H1 (cell line): ENCODE data around the gene CDH22. TPM values are rescaled to one million over a fixed set of nuclear protein-coding genes. Genes with fewer than 3 reads are reported as not detected.

ENCODE experiments used
- CTCF ChIA-PET: fragments of 300-600 bp; sonication (Branson Sonifier 250); formaldehyde crosslinking; loops from one replicate; lab custom pipeline; 2021; ENCODE audit not compliant: partially characterized antibody; lab: Charles Lee
- POLR2A ChIA-PET: fragments of 300-600 bp; sonication (Branson Sonifier 250); formaldehyde crosslinking; loops from one replicate; lab custom pipeline; 2021; ENCODE audit warnings: inconsistent platforms; ENCODE audit not compliant: partially characterized antibody; lab: Charles Lee
- DNase-seq, 2 experiments: peaks; one replicate each; pipeline versions ENCODE4 v3.0.0 to v3.0.0-alpha.2; 2010 to 2022; ENCODE audit warnings: low spot score in 2 of 2, low read depth in 1 of 2, mixed read lengths in 1 of 2
- FAIRE-seq: peaks from 2 replicates; lab custom pipeline; 2011; peaks lifted over from hg19 to GRCh38; lab: Jason Lieb, UNC
- H2AFZ ChIP-seq: 2 replicates; pipeline ENCODE4 v1.8.1; 2012; ENCODE audit warnings: low read length, inconsistent platforms
- H2AK5ac ChIP-seq: 2 replicates; pipeline ENCODE4 v1.6.1; 2013; ENCODE audit warnings: low read depth, low read length
- H2BK120ac ChIP-seq: replicated peaks from 2 replicates; pipeline ENCODE3; 2013; ENCODE audit warnings: low read depth, low read length, inconsistent platforms
- H2BK12ac ChIP-seq: 2 replicates; pipeline ENCODE4 v1.6.1; 2013; ENCODE audit warnings: low read depth, low read length
- H2BK15ac ChIP-seq: 2 replicates; pipeline ENCODE4 v1.6.1; 2013; ENCODE audit warnings: low read length
- H2BK20ac ChIP-seq: 2 replicates; pipeline ENCODE4 v1.6.1; 2013; ENCODE audit warnings: low read length
- H2BK5ac ChIP-seq: 2 replicates; pipeline ENCODE4 v1.6.1; 2013; ENCODE audit warnings: low read depth, low read length
- H3K14ac ChIP-seq: 2 replicates; pipeline ENCODE4 v1.6.1; 2013; ENCODE audit warnings: inconsistent platforms; ENCODE audit not compliant: insufficient read length
- H3K18ac ChIP-seq: 2 replicates; pipeline ENCODE4 v1.6.1; 2013; ENCODE audit warnings: low read length; ENCODE audit errors: extremely low read depth
- H3K23ac ChIP-seq: 2 replicates; pipeline ENCODE4 v1.6.1; 2013; ENCODE audit warnings: inconsistent platforms; ENCODE audit not compliant: insufficient read length
- H3K23me2 ChIP-seq: 2 replicates; pipeline ENCODE4 v1.6.1; 2013; ENCODE audit warnings: low read depth, low read length
- H3K27ac ChIP-seq: 2 replicates; pipeline ENCODE4 v1.6.1; 2011; ENCODE audit warnings: low read depth, low read length, inconsistent platforms
- H3K27me3 ChIP-seq, 4 experiments: replicated peaks in 1 of 4; 1 replicate in 1 of 4; 2 replicates in 3 of 4; pipeline versions ENCODE4 v1.6.1 to v1.8.1; 2011 to 2013; ENCODE audit warnings: low read length in 3 of 4, mild to moderate bottlenecking in 3 of 4, inconsistent platforms in 2 of 4, mixed read lengths in 2 of 4, moderate library complexity in 1 of 4; ENCODE audit not compliant: control insufficient read depth in 3 of 4, insufficient read depth in 3 of 4; ENCODE audit errors: extremely low read depth in 1 of 4
- H3K36me3 ChIP-seq, 4 experiments: 2 replicates each; pipeline versions ENCODE4 v1.6.1 to v1.8.1; 2011 to 2013; ENCODE audit warnings: mild to moderate bottlenecking in 4 of 4, low read length in 3 of 4, moderate library complexity in 2 of 4, control low read depth in 1 of 4, inconsistent platforms in 1 of 4; ENCODE audit not compliant: insufficient read depth in 4 of 4, control insufficient read depth in 2 of 4
- H3K4ac ChIP-seq: replicated peaks from 2 replicates; pipeline ENCODE3; 2013; ENCODE audit warnings: low read length, low read depth, mixed read lengths, inconsistent platforms; ENCODE audit not compliant: insufficient read length
- H3K4me1 ChIP-seq, 4 experiments: replicated peaks in 1 of 4; 1 replicate in 1 of 4; 2 replicates in 3 of 4; pipeline versions ENCODE4 v1.6.1 to v1.8.1; 2011 to 2013; ENCODE audit warnings: low read length in 3 of 4, inconsistent platforms in 2 of 4, mixed read lengths in 1 of 4; ENCODE audit not compliant: insufficient read depth in 4 of 4, control insufficient read depth in 3 of 4
- H3K4me2 ChIP-seq, 2 experiments: 2 replicates each; pipeline versions ENCODE4 v1.6.1 to v1.8.1; 2011 to 2013; ENCODE audit warnings: low read depth in 2 of 2, low read length in 2 of 2, control low read depth in 1 of 2, inconsistent platforms in 1 of 2, mild to moderate bottlenecking in 1 of 2; ENCODE audit not compliant: insufficient read depth in 1 of 2
- H3K4me3 ChIP-seq, 4 experiments: fragments of 200-600, 300-600 bp in 1 of 4; sonication (generic), shearing (Covaris generic), sonication (Bioruptor Twin) in 1 of 4; 2 replicates each; pipeline versions ENCODE4 v1.5.1 to v1.8.1; 2011 to 2016; ENCODE audit warnings: low read length in 4 of 4, low read depth in 3 of 4, control low read depth in 2 of 4, inconsistent platforms in 2 of 4, mild to moderate bottlenecking in 2 of 4, mixed read lengths in 1 of 4, moderate library complexity in 1 of 4; ENCODE audit not compliant: insufficient read depth in 2 of 4; ENCODE audit errors: extremely low read depth in 1 of 4
- H3K56ac ChIP-seq: replicated peaks from 2 replicates; pipeline ENCODE3; 2013; ENCODE audit warnings: low read depth, mild to moderate bottlenecking, mixed read lengths, low read length, inconsistent platforms; ENCODE audit not compliant: insufficient read length
- H3K79me1 ChIP-seq: 2 replicates; pipeline ENCODE4 v1.6.1; 2013; ENCODE audit warnings: low read depth, low read length, control low read depth
- H3K79me2 ChIP-seq, 2 experiments: 2 replicates each; pipeline versions ENCODE4 v1.6.1 to v1.8.1; 2012 to 2013; ENCODE audit warnings: low read length in 2 of 2, mild to moderate bottlenecking in 2 of 2, inconsistent platforms in 1 of 2; ENCODE audit not compliant: insufficient read depth in 2 of 2, control insufficient read depth in 1 of 2
- H3K9ac ChIP-seq, 4 experiments: replicated peaks in 1 of 4; 1 replicate in 1 of 4; 2 replicates in 3 of 4; pipeline versions ENCODE4 v1.6.1 to v1.8.1; 2011 to 2013; ENCODE audit warnings: low read depth in 3 of 4, low read length in 3 of 4, control low read depth in 2 of 4, mild to moderate bottlenecking in 2 of 4, moderate library complexity in 2 of 4, inconsistent platforms in 1 of 4; ENCODE audit errors: extremely low read depth in 1 of 4
- H3K9me3 ChIP-seq, 2 experiments: 2 replicates each; pipeline versions ENCODE4 v1.6.1 to v1.8.1; 2012 to 2013; ENCODE audit warnings: mild to moderate bottlenecking in 2 of 2, moderate library complexity in 2 of 2, control low read depth in 1 of 2, inconsistent platforms in 1 of 2, low read depth in 1 of 2, low read length in 1 of 2, mixed read lengths in 1 of 2; ENCODE audit not compliant: insufficient read depth in 2 of 2
- H4K20me1 ChIP-seq, 2 experiments: replicated peaks in 1 of 2; 2 replicates each; pipeline versions ENCODE3 to v1.8.1; 2011 to 2013; ENCODE audit warnings: inconsistent platforms in 2 of 2, low read length in 2 of 2, mild to moderate bottlenecking in 1 of 2; ENCODE audit not compliant: insufficient read depth in 2 of 2, control insufficient read depth in 1 of 2
- H4K5ac ChIP-seq: 2 replicates; pipeline ENCODE4 v1.6.1; 2013; ENCODE audit warnings: low read length, low read depth, mixed read lengths, inconsistent platforms; ENCODE audit not compliant: insufficient read length
- H4K8ac ChIP-seq: 2 replicates; pipeline ENCODE4 v1.8.0; 2013; ENCODE audit warnings: mild to moderate bottlenecking, moderate library complexity, low read length, inconsistent platforms; ENCODE audit not compliant: insufficient read depth; ENCODE audit errors: extremely low read depth
- H4K91ac ChIP-seq: replicated peaks from 2 replicates; pipeline ENCODE3; 2013; ENCODE audit warnings: low read length, mixed read lengths, inconsistent platforms; ENCODE audit not compliant: insufficient read length
- BCL11A ChIP-seq, 2 experiments: IDR thresholded peaks; one replicate each; pipeline ENCODE4 v1.6.1; 2011; ENCODE audit warnings: low read depth in 2 of 2, low read length in 2 of 2, mild to moderate bottlenecking in 2 of 2
- CREB1 ChIP-seq: IDR thresholded peaks from 2 replicates; pipeline ENCODE4 v1.6.1; 2012; ENCODE audit warnings: inconsistent platforms
- KDM4A ChIP-seq: IDR thresholded peaks from one replicate; pipeline ENCODE4 v1.7.1; 2012; ENCODE audit warnings: low read depth, mild to moderate bottlenecking, moderate library complexity, low read length, inconsistent platforms; ENCODE audit not compliant: severe bottlenecking
- RAD21 ChIP-seq, 2 experiments: IDR thresholded peaks in 1 of 2; conservative IDR thresholded peaks in 1 of 2; 2 replicates each; pipeline ENCODE4 v1.6.1; 2011; ENCODE audit warnings: low read depth in 2 of 2, low read length in 2 of 2, improper control_type of control experiment in 1 of 2, inconsistent platforms in 1 of 2, mild to moderate bottlenecking in 1 of 2, moderate library complexity in 1 of 2
- RBBP5 ChIP-seq: IDR thresholded peaks from 2 replicates; pipeline ENCODE4 v1.7.1; 2012; ENCODE audit warnings: low read depth, mild to moderate bottlenecking, inconsistent platforms, low read length, moderate library complexity, borderline replicate concordance
- RNF2 ChIP-seq: fragments of 200-900, 300-1000 bp; sonication (generic); IDR thresholded peaks from 2 replicates; pipeline ENCODE4 v1.7.1; 2016; ENCODE audit warnings: borderline replicate concordance, low read depth, mild to moderate bottlenecking, antibody characterized with exemption, low read length; ENCODE audit not compliant: poor library complexity, severe bottlenecking; ENCODE audit errors: missing control alignments
- RXRA ChIP-seq: IDR thresholded peaks from 2 replicates; pipeline ENCODE4 v1.6.1; 2011; ENCODE audit warnings: low read depth, mild to moderate bottlenecking, low read length, moderate library complexity; ENCODE audit not compliant: insufficient read depth
- SAP30 ChIP-seq: fragments of 300-600 bp; sonication (generic); IDR thresholded peaks from 2 replicates; pipeline ENCODE4 v1.7.1; 2012; ENCODE audit warnings: low read length, moderate library complexity, mild to moderate bottlenecking, inconsistent platforms; ENCODE audit not compliant: insufficient read depth, insufficient replicate concordance
- SP1 ChIP-seq: IDR thresholded peaks from 2 replicates; pipeline ENCODE4 v1.6.1; 2011; ENCODE audit warnings: low read depth, low read length
- SP2 ChIP-seq: IDR thresholded peaks from 2 replicates; pipeline ENCODE4 v1.6.1; 2012; ENCODE audit warnings: mild to moderate bottlenecking, low read length, inconsistent platforms
- ZNF274 ChIP-seq: IDR thresholded peaks from 2 replicates; pipeline ENCODE4 v1.7.0; 2012; ENCODE audit warnings: low read length, borderline replicate concordance; ENCODE audit errors: extremely low read depth
- WGBS, 2 experiments: shearing (Covaris generic) in 1 of 2; methylation state at CpG; one replicate each; pipeline versions ENCODE4 v1.1.6 to v1.1.7; 2013 to 2015; ENCODE audit warnings: low lambda C conversion rate in 2 of 2, mixed read lengths in 2 of 2, inconsistent platforms in 1 of 2, low coverage in 1 of 2, missing lambda C conversion rate in 1 of 2; ENCODE audit not compliant: insufficient replicate concordance in 2 of 2, insufficient coverage in 1 of 2, insufficient read length in 1 of 2; ENCODE audit errors: extremely low coverage in 1 of 2, missing lambda C conversion rate in 1 of 2; 5-methylcytosine and 5-hydroxymethylcytosine counted together
- polyA plus RNA-seq, 7 experiments: library from polyadenylated mRNA; depleted of rRNA in 3 of 7; stranded (reverse) in 5 of 7; unstranded in 2 of 7; fragments of >200 nt in 5 of 7; fragments of 200-250 nt in 2 of 7; gene quantifications; 1 replicate in 5 of 7; 2 replicates in 1 of 7; 4 replicates in 1 of 7; pipeline versions ENCODE4 v1.2.1 to v1.2.3, GENCODE V29; 2011 to 2013; ENCODE audit warnings: missing spikeins in 2 of 7, mixed read lengths in 2 of 7
- total RNA-seq: library from RNA; stranded (reverse); fragmentation: NEBNext Ultra II Directional; extraction: Animal tissue kit (Norgen Biotek cat#: 25700); gene quantifications from 2 replicates; pipeline ENCODE4 v1.2.1, GENCODE V29; 2021

The CDH22 gene
- total and polyA plus RNA-seq, 2 of the 8 experiments (the other 6 are each of a cell fraction or from before 2014, with no cell fraction given): 0.35 to 0.39 TPM

DNA sequence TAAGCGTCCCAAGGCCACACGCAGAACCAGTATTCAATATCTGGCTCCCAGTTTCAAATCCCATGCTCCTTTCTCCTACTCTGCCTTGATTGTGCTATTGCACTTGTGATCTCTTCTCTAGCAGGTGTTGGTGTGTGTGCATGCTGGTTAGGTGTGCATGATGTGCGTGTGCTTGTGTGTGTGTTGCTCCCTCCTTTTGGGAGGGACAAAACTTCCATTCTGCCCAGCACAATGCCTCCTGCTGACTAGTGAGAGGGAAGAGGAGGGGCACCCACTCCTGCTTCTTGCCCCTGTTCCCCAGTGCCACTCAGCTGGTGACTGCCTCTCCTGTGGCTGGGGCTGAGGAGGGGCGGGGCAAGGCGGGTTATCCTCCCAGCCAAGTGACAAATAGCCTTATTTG is 170.5 kb downstream of the CDH22 start:
- Histone ChIP-seq H3K9ac (no peak overlapping the region), H2AFZ (no peak overlapping the region), H3K27me3 (no peaks in the 10 kb centered on the region), H4K91ac (no peak overlapping the region), H3K4me3 (no peak overlapping the region), H2BK20ac (no peak overlapping the region), H4K5ac (no peak overlapping the region), H3K23ac (no peak overlapping the region), H3K27ac (no peak overlapping the region), H3K9me3 (no peaks in the 10 kb centered on the region), H3K14ac (no peak overlapping the region), H2AK5ac (no peak overlapping the region), H3K79me2 (no peaks in the 10 kb centered on the region), H2BK120ac (no peak overlapping the region), H4K8ac (no peak overlapping the region), H3K23me2 (no peaks in the 10 kb centered on the region), H3K4me1 (peaks cover 3 to 18% (median 11%) of the 10 kb centered on the region in 4 experiments), H2BK5ac (no peak overlapping the region), H3K79me1 (no peaks in the 10 kb centered on the region), H3K4me2 (no peak overlapping the region), H2BK15ac (no peak overlapping the region), H3K56ac (no peak overlapping the region), H3K36me3 (no peaks in the 10 kb centered on the region), H3K18ac (0 out of 2 replicates have a peak overlapping the region, but pooled peaks have one; percentile 17), H2BK12ac (no peak overlapping the region), H3K4ac (no peak overlapping the region), H4K20me1 (no peaks in the 10 kb centered on the region)
- CTCF ChIA-PET: interaction anchor here (0.8 to 1.9 kb wide), 12 partner anchors 9 to 211 kb away, joined by 3 to 12 read pairs (median 5); no protein-coding TSS in a partner anchor
- POLR2A ChIA-PET: no interaction called here
- WGBS, 2 experiments: 92% methylated on average over 5 of the region's 5 CpGs; no CpG with 5 or more reads in 1 of the 2 experiments
- FAIRE-seq (no peak), DNase-seq (no peak)
- TF ChIP-seq SP2: no peak
- TF ChIP-seq BCL11A (IDR thresholded peaks at IDR 0.05; ENCODE audit: low read depth in 2 of 2, low read length in 2 of 2): no peak
- no peak for TF ChIP-seq KDM4A
- no peak for TF ChIP-seq RXRA
- no peak for TF ChIP-seq RAD21 (IDR thresholded peaks at IDR 0.05 in 1 of 2, conservative IDR thresholded peaks at IDR 0.05 in 1 of 2; ENCODE audit: low read depth in 2 of 2, low read length in 2 of 2)
- no peak for TF ChIP-seq SP1
- no peak for TF ChIP-seq SAP30
- no peak for TF ChIP-seq RBBP5
- TF ChIP-seq ZNF274: no peak
- no peak for TF ChIP-seq RNF2
- TF ChIP-seq CREB1: no peak
- TF ChIP-seq, all 59 proteins: peak for 0
